ENCODE measurements around the gene PSORS1C2. TPM values are rescaled to one million over a fixed set of nuclear protein-coding genes. Genes with fewer than 3 reads are reported as not detected.

The PSORS1C2 gene
- total and polyA plus RNA-seq, 12 donors: not detected

DNA sequence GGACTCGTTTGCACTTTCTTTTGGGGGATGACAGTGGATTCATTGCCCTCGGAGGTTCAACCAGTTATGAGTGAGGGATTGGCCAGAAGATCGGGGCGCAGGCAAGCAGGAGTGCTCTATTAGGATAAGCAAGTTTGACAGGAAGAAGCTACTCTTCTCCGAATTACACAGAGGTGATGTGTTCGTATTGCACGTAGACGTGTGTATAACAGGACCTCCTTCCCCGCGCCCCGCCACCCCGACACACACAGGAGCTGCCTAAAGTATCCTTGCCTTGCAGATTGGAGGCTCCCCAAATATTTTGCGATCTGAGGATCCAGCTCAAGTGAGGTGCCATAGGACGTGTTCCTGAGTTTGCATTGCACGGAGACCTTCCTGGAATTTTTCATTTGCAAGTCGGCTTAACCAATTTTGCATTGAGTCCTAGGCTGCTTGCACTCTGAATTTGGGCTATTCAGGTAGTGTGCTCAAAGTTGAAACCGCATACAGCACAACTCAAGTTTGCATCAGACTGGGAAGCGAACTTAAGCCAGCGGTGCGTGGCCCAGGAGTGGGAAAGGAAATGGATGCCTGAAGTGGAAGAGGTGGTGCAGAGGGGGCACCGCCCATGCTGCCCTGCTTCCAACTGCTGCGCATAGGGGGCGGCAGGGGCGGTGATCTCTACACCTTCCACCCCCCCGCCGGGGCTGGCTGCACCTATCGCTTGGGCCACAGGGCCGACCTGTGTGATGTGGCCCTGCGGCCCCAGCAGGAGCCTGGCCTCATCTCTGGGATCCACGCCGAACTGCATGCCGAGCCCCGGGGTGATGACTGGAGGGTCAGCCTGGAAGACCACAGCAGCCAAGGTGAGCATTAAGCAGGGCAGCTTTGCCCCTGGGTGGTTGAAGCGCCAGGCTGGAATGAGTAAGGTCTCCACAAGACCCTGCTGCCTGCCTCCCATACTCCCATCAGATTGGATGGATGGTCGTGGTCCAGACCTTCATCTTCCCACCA, 20.3 kb upstream of the PSORS1C2 start:
- H3K36me3 ChIP-seq (replicated peaks in 1 of 2): peaks cover 0 to 2% of the 10 kb centered on the region in 2 donors
- no peak overlapping the region for H3K27ac ChIP-seq
- H3K9me3 ChIP-seq (replicated peaks in 1 of 3): no peaks in the 10 kb centered on the region
- DNase-seq: no peak
- H3K27me3 ChIP-seq: no peaks in the 10 kb centered on the region
- WGBS, 4 donors: 17 to 39% (median 31%) methylated on average over 24 to 35 of the region's 35 CpGs
- peak overlapping the region in 3 of 4 donors; percentile 51 to 70 (median 53) for H3K4me3 ChIP-seq
- TF ChIP-seq, protein P1, sequence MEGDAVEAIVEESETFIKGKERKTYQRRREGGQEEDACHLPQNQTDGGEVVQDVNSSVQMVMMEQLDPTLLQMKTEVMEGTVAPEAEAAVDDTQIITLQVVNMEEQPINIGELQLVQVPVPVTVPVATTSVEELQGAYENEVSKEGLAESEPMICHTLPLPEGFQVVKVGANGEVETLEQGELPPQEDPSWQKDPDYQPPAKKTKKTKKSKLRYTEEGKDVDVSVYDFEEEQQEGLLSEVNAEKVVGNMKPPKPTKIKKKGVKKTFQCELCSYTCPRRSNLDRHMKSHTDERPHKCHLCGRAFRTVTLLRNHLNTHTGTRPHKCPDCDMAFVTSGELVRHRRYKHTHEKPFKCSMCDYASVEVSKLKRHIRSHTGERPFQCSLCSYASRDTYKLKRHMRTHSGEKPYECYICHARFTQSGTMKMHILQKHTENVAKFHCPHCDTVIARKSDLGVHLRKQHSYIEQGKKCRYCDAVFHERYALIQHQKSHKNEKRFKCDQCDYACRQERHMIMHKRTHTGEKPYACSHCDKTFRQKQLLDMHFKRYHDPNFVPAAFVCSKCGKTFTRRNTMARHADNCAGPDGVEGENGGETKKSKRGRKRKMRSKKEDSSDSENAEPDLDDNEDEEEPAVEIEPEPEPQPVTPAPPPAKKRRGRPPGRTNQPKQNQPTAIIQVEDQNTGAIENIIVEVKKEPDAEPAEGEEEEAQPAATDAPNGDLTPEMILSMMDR (IDR thresholded peaks at IDR 0.05): no peak
- no peak for TF ChIP-seq POLR2A (IDR thresholded peaks at IDR 0.05)
- H3K4me1 ChIP-seq (replicated peaks in 1 of 2): peaks cover 5 to 13% of the 10 kb centered on the region in 2 donors
- intact Hi-C loops (cut with DNase I): no loop called here

- intact Hi-C loops (cut with DNase I): no loop called here
- WGBS, 4 donors: 0 to 1% (median 0%) methylated on average over 36 to 65 of the region's 65 CpGs
Measured at GRCh38 chr6:31158140-31158862, 19.4 kb upstream of the PSORS1C2 start, which contains the start of gene TCF19. Gene TCF19, plus strand, starts transcription at chr6:31158589. Its CDS starts 881 bp downstream, at chr6:31159470.

DNA sequence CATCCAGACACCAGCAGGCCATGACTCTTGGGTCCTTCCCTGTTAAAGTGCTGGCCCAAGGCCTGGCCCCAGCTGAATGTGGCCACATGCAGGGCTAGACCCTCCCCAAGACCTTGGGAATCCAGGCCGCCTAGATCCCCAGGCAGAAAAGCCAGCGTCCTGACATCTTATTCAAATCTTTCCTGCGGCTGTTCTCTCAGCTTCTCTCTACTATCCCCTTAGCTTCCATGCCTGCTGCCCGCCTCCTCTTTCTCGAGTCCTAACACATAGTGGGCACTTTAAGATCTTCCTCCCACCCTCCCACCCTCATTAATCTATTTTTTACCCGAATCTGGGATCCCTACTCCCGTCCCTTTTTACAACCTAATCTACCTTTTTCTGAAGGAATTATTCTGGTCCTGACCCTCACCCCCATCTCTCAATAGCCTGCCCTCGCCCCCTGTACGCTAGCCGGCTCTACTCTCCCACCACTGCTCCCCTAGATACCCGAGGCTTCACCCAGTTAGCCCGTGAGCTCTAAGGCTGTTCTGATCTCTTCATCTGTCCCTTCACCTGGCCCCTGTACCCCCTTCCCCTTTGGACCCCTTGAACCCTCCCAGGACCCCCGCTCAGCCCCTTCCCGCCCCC, 18.8 kb upstream of the PSORS1C2 start, which contains the start of gene CCHCR1:
Gene CCHCR1 (minus strand): TSS at position 290 of the 627 bp plus-strand sequence. CDS start 202 bp downstream, at position 88.
- Histone ChIP-seq H3K27me3 (no peaks in the 10 kb centered on the region), H3K36me3 (replicated peaks in 1 of 2) (peaks cover 0 to 2% of the 10 kb centered on the region in 2 donors), H3K9me3 (replicated peaks in 1 of 3) (no peaks in the 10 kb centered on the region), H3K4me3 (peak within 1 kb of the TSS in 3 of 4 donors; percentile 53 to 70 (median 60)), H3K27ac (peak within 1 kb of the TSS in 2 of 5 donors; percentile 47 to 78), H3K4me1 (replicated peaks in 1 of 2) (peaks cover 5 to 13% of the 10 kb centered on the region in 2 donors)
- TF ChIP-seq, protein P1 (IDR thresholded peaks at IDR 0.05): no peak
- no peak for TF ChIP-seq POLR2A (IDR thresholded peaks at IDR 0.05)
- DNase-seq: no peak
- 6 to 9% (median 7%) methylated on average over 14 of the region's 14 CpGs for WGBS, 4 donors
- intact Hi-C loops (cut with DNase I): no loop called here

More at GRCh38 chr6:31158140-31158862, 19.4 kb upstream of the PSORS1C2 start, which contains the start of gene TCF19:
- no peaks in the 10 kb centered on the region for H3K27me3 ChIP-seq
- H3K4me3 ChIP-seq: peak within 1 kb of the TSS in 3 of 4 donors; percentile 53 to 70 (median 60)
- peaks cover 5 to 13% of the 10 kb centered on the region in 2 donors for H3K4me1 ChIP-seq (replicated peaks in 1 of 2)
- peak; percentile 98 to 100 (median 99) for DNase-seq
- H3K9me3 ChIP-seq (replicated peaks in 1 of 3): no peaks in the 10 kb centered on the region
- TF ChIP-seq, protein P1 (IDR thresholded peaks at IDR 0.05): no peak
- no peak for TF ChIP-seq POLR2A (IDR thresholded peaks at IDR 0.05)
- H3K36me3 ChIP-seq (replicated peaks in 1 of 2): peaks cover 0 to 2% of the 10 kb centered on the region in 2 donors
- peak within 1 kb of the TSS in 2 of 5 donors; percentile 47 to 78 for H3K27ac ChIP-seq
